GM23338 (cell line): ENCODE data around the gene EIF2AK3. TPM values are rescaled to one million over a fixed set of nuclear protein-coding genes. Genes with fewer than 3 reads are reported as not detected.

ENCODE experiments used
- ATAC-seq: fragments of 200-7000 bp; cut with Tn5 transposase; 3 replicates; pipeline ENCODE4 v1.9.1; 2020
- DNase-seq: peaks from one replicate; pipeline ENCODE4 v3.0.0-alpha.2; 2015; ENCODE audit warnings: low spot score
- H2AFZ ChIP-seq: fragments of 200-600 bp; sonication (generic); 2 replicates; pipeline ENCODE4 v1.8.0; 2016; ENCODE audit warnings: antibody characterized with exemption, mild to moderate bottlenecking, moderate library complexity
- H3F3A ChIP-seq: fragments of 200-600 bp; sonication (generic); replicated peaks from 2 replicates; pipeline ENCODE4 v1.8.0; 2017; ENCODE audit warnings: antibody characterized with exemption, mixed run types, low read depth
- H3K27ac ChIP-seq: fragments of 200-600 bp; sonication (generic); 2 replicates; pipeline ENCODE4 v1.6.1; 2016; ENCODE audit warnings: low read depth
- H3K27me3 ChIP-seq: fragments of 200-600 bp; sonication (generic); 2 replicates; pipeline ENCODE4 v1.8.0; 2016; ENCODE audit warnings: mild to moderate bottlenecking, mixed run types, moderate library complexity; ENCODE audit not compliant: insufficient read depth
- H3K36me3 ChIP-seq: fragments of 200-600 bp; sonication (generic); 2 replicates; pipeline ENCODE4 v1.8.0; 2016; ENCODE audit warnings: mild to moderate bottlenecking; ENCODE audit not compliant: insufficient read depth
- H3K4me1 ChIP-seq: fragments of 200-600 bp; sonication (generic); 2 replicates; pipeline ENCODE4 v1.8.0; 2016; ENCODE audit warnings: mild to moderate bottlenecking, moderate library complexity; ENCODE audit not compliant: insufficient read depth
- H3K4me2 ChIP-seq: fragments of 200-600 bp; sonication (generic); 2 replicates; pipeline ENCODE4 v1.7.1; 2017; ENCODE audit warnings: mixed run types
- H3K4me3 ChIP-seq: fragments of 200-600 bp; sonication (generic); 2 replicates; pipeline ENCODE4 v1.6.1; 2016; ENCODE audit warnings: mixed run types
- H3K79me2 ChIP-seq: fragments of 200-600 bp; sonication (generic); replicated peaks from 2 replicates; pipeline ENCODE4 v1.8.0; 2017; ENCODE audit warnings: mild to moderate bottlenecking; ENCODE audit not compliant: insufficient read depth
- H3K9me2 ChIP-seq: fragments of 200-600 bp; sonication (generic); 2 replicates; pipeline ENCODE4 v1.8.0; 2017; ENCODE audit not compliant: insufficient read depth
- H4K20me1 ChIP-seq: fragments of 200-600 bp; sonication (generic); replicated peaks from 2 replicates; pipeline ENCODE4 v1.8.0; 2017; ENCODE audit warnings: mild to moderate bottlenecking; ENCODE audit not compliant: insufficient read depth
- H3K27ac Mint-ChIP-seq: 2 replicates; pipeline ENCODE4 v1.8.0; 2020; ENCODE audit warnings: inconsistent platforms, mild to moderate bottlenecking, moderate library complexity, mixed read lengths
- H3K27me3 Mint-ChIP-seq: 3 replicates; pipeline ENCODE4 v1.8.0; 2022; ENCODE audit warnings: low read depth, mild to moderate bottlenecking, moderate library complexity, mixed read lengths, inconsistent platforms; ENCODE audit not compliant: insufficient read depth, poor library complexity
- H3K36me3 Mint-ChIP-seq: 3 replicates; pipeline ENCODE4 v1.8.0; 2021; ENCODE audit warnings: low read depth, mild to moderate bottlenecking, inconsistent platforms, moderate library complexity, mixed read lengths
- H3K4me1 Mint-ChIP-seq: 3 replicates; pipeline ENCODE4 v1.8.0; 2020; ENCODE audit warnings: mild to moderate bottlenecking, inconsistent platforms, mixed read lengths
- H3K4me3 Mint-ChIP-seq: 3 replicates; pipeline ENCODE4 v1.8.0; 2021; ENCODE audit warnings: moderate library complexity, mild to moderate bottlenecking, inconsistent platforms, mixed read lengths
- H3K9me3 Mint-ChIP-seq: 3 replicates; pipeline ENCODE4 v1.8.0; 2020; ENCODE audit warnings: moderate library complexity, mild to moderate bottlenecking, inconsistent platforms, mixed read lengths
- CREB1 ChIP-seq: fragments of 250-450 bp; sonication (Bioruptor Pico); IDR thresholded peaks from 2 replicates; pipeline ENCODE4 v1.5.0; 2020; ENCODE audit warnings: low read depth, mild to moderate bottlenecking, moderate library complexity
- EZH2 ChIP-seq: fragments of 200-600 bp; sonication (generic); IDR thresholded peaks from one replicate; pipeline ENCODE4 v1.8.0; 2017; ENCODE audit warnings: antibody characterized with exemption, mild to moderate bottlenecking, low read depth; ENCODE audit not compliant: unreplicated experiment
- EZH2phosphoT487 ChIP-seq: fragments of 200-600 bp; sonication (generic); IDR thresholded peaks from one replicate; pipeline ENCODE4 v1.8.1; 2018; ENCODE audit warnings: antibody characterized with exemption; ENCODE audit not compliant: unreplicated experiment
- NANOG ChIP-seq: IDR thresholded peaks from 2 replicates; pipeline ENCODE4 v1.6.1; 2016; ENCODE audit warnings: antibody characterized with exemption, borderline replicate concordance
- POLR2AphosphoS5 ChIP-seq: IDR thresholded peaks from 2 replicates; pipeline ENCODE4 v1.6.1; 2016; ENCODE audit warnings: antibody characterized with exemption, low read depth
- STAT1 ChIP-seq: IDR thresholded peaks from one replicate; pipeline ENCODE4 v1.6.1; 2016; ENCODE audit warnings: antibody characterized with exemption; ENCODE audit not compliant: unreplicated experiment
- ZNF114 ChIP-seq: fragments of 250-450 bp; sonication (Bioruptor Pico); IDR thresholded peaks from 2 replicates; pipeline ENCODE4 v1.5.0; 2020; ENCODE audit warnings: mild to moderate bottlenecking, moderate library complexity
- ZNF331 ChIP-seq: fragments of 250-450 bp; sonication (Bioruptor Pico); IDR thresholded peaks from 2 replicates; pipeline ENCODE4 v1.5.0; 2020; ENCODE audit warnings: low read depth, mild to moderate bottlenecking, moderate library complexity
- polyA plus RNA-seq: library from polyadenylated mRNA; unstranded; fragments of >200 nt; fragmentation: Nextera tagmentation; extraction: Ambion mirVana; gene quantifications from 2 replicates; pipeline ENCODE4 v1.2.1, GENCODE V29; 2016
- total RNA-seq: library from RNA; depleted of rRNA; stranded (reverse); fragments of >200 nt; shearing (Covaris generic); gene quantifications from 2 replicates; pipeline ENCODE4 v1.2.3, GENCODE V29; 2014
- TF ChIP-seq, protein P1 (sequence below), 2 experiments: fragments of 200-600 bp in 1 of 2; sonication (generic) in 1 of 2; conservative IDR thresholded peaks; 2 replicates each; pipeline versions ENCODE4 v1.5.1 to v1.6.1; 2016 to 2017; ENCODE audit warnings: antibody characterized with exemption in 2 of 2, low read depth in 2 of 2, mild to moderate bottlenecking in 2 of 2, moderate library complexity in 1 of 2
- TF ChIP-seq, protein P2 (sequence below): fragments of 250-450 bp; sonication (Bioruptor Pico); IDR thresholded peaks from 2 replicates; pipeline ENCODE4 v1.5.0; 2020; ENCODE audit warnings: mild to moderate bottlenecking, moderate library complexity

EIF2AK3 gene
- total and polyA plus RNA-seq, 2 experiments from 2014 or later: 5.9 to 24.2 TPM

DNA sequence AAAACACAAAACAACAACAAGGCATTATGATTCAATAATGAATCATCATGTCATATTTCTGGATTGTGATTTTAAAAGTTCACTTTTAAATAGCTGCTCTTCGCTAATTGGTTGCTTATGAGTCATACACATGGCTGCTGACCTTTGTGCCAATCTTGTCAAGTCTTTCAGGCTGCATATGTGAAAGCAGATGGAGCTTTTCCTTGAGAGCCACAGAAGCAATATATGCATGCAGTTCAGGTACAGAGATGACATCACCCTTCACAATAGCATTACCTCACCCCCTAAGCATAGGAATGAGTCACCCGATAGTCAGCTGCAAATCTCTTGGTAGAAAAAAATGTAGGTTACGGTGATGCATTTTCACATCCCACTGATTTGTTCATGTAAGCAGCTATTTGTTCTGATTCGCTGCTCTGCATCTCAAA is 27.2 kb downstream of the EIF2AK3 start:
- Histone ChIP-seq H3K9me2 (no peaks in the 10 kb centered on the region), H3K4me2 (no peak overlapping the region), H3K36me3 (no peaks in the 10 kb centered on the region), H3F3A (no peaks in the 10 kb centered on the region), H3K27ac (peak overlapping the region; percentile 22; the same call in 1 of the 2 replicates), H3K4me3 (no peak overlapping the region), H3K27me3 (no peaks in the 10 kb centered on the region), H3K4me1 (peaks cover 33% of the 10 kb centered on the region), H4K20me1 (no peaks in the 10 kb centered on the region), H2AFZ (no peak overlapping the region), H3K79me2 (peaks cover 34% of the 10 kb centered on the region)
- no peak for TF ChIP-seq EZH2phosphoT487
- TF ChIP-seq POLR2AphosphoS5: no peak
- TF ChIP-seq CREB1 (CRISPR knock-in tag): peak; percentile 68; the same call in 1 of the 2 replicates
- Mint-ChIP-seq H3K27ac (peak overlapping the region; percentile 66; the same call in 1 of the 2 replicates), H3K4me1 (peaks cover 41% of the 10 kb centered on the region), H3K4me3 (no peak overlapping the region), H3K27me3 (no peaks in the 10 kb centered on the region), H3K9me3 (no peaks in the 10 kb centered on the region), H3K36me3 (peaks cover 3% of the 10 kb centered on the region; the same call in 2 of the 3 replicates)
- ATAC-seq (peak; percentile 84), DNase-seq (peak; percentile 83)

DNA sequence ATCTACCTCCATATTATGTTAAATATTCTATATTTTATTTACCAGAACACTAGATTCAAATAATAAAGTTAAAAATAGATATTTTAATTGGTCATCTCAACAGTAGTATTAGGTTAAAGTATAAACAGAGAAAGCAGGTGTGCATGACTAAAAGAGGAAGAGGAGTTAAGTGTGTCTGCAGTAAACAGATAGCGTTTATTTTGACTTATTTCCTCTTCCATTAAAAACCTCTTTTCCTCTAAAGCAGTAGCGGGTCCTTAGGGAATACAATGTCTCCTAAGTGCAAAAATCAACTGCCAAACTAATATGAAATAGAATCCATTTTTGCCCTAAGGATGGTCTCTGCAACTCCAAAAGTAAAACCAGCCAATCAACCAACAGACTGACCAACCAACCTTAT is 27.7 kb downstream of the EIF2AK3 start:
- H3K36me3 ChIP-seq: no peaks in the 10 kb centered on the region
- H4K20me1 ChIP-seq: no peaks in the 10 kb centered on the region
- no peaks in the 10 kb centered on the region for H3K9me3 Mint-ChIP-seq
- ATAC-seq: no peak
- TF ChIP-seq EZH2: no peak
- TF ChIP-seq STAT1: no peak
- peaks cover 33% of the 10 kb centered on the region for H3K4me1 ChIP-seq
- H3K36me3 Mint-ChIP-seq: peaks cover 4% of the 10 kb centered on the region; the same call in 2 of the 3 replicates
- H3K4me3 ChIP-seq: no peak overlapping the region
- no peaks in the 10 kb centered on the region for H3K27me3 Mint-ChIP-seq
- no peak overlapping the region for H2AFZ ChIP-seq
- no peaks in the 10 kb centered on the region for H3F3A ChIP-seq
- no peak overlapping the region for H3K4me3 Mint-ChIP-seq
- H3K9me2 ChIP-seq: no peaks in the 10 kb centered on the region
- H3K4me2 ChIP-seq: no peak overlapping the region
- H3K79me2 ChIP-seq: peaks cover 30% of the 10 kb centered on the region
- H3K4me1 Mint-ChIP-seq: peaks cover 41% of the 10 kb centered on the region
- H3K27ac Mint-ChIP-seq: no peak overlapping the region
- peak overlapping the region; percentile 22; the same call in 1 of the 2 replicates for H3K27ac ChIP-seq
- H3K27me3 ChIP-seq: no peaks in the 10 kb centered on the region
- DNase-seq: no peak

DNA sequence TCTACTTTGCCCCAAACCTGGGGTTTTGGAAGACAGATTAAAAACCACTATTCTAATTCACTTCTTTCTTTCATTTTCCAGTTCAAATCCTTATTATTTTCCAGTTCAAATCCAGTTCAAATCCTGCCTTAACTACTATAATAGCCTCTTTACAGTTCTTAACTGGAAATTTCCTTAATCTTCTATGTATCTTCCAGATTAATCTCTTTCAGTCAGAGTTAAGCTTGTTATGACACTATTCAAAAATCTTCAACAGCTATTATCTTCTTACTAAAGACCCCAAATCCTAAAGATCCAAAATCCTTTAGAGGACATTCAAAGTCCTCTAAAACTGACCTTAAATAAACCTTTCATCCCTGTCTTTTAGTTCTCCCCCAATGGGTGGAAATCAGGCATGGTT is 30.1 kb downstream of the EIF2AK3 start:
- Mint-ChIP-seq H3K4me3 (no peak overlapping the region), H3K27ac (no peak overlapping the region)
- TF ChIP-seq ZNF331: no peak
- TF ChIP-seq NANOG: no peak
- TF ChIP-seq, protein P1, sequence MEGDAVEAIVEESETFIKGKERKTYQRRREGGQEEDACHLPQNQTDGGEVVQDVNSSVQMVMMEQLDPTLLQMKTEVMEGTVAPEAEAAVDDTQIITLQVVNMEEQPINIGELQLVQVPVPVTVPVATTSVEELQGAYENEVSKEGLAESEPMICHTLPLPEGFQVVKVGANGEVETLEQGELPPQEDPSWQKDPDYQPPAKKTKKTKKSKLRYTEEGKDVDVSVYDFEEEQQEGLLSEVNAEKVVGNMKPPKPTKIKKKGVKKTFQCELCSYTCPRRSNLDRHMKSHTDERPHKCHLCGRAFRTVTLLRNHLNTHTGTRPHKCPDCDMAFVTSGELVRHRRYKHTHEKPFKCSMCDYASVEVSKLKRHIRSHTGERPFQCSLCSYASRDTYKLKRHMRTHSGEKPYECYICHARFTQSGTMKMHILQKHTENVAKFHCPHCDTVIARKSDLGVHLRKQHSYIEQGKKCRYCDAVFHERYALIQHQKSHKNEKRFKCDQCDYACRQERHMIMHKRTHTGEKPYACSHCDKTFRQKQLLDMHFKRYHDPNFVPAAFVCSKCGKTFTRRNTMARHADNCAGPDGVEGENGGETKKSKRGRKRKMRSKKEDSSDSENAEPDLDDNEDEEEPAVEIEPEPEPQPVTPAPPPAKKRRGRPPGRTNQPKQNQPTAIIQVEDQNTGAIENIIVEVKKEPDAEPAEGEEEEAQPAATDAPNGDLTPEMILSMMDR (conservative IDR thresholded peaks at IDR 0.05; ENCODE audit: low read depth in 2 of 2): no peak
- no peak for TF ChIP-seq ZNF114
- TF ChIP-seq, protein P2, sequence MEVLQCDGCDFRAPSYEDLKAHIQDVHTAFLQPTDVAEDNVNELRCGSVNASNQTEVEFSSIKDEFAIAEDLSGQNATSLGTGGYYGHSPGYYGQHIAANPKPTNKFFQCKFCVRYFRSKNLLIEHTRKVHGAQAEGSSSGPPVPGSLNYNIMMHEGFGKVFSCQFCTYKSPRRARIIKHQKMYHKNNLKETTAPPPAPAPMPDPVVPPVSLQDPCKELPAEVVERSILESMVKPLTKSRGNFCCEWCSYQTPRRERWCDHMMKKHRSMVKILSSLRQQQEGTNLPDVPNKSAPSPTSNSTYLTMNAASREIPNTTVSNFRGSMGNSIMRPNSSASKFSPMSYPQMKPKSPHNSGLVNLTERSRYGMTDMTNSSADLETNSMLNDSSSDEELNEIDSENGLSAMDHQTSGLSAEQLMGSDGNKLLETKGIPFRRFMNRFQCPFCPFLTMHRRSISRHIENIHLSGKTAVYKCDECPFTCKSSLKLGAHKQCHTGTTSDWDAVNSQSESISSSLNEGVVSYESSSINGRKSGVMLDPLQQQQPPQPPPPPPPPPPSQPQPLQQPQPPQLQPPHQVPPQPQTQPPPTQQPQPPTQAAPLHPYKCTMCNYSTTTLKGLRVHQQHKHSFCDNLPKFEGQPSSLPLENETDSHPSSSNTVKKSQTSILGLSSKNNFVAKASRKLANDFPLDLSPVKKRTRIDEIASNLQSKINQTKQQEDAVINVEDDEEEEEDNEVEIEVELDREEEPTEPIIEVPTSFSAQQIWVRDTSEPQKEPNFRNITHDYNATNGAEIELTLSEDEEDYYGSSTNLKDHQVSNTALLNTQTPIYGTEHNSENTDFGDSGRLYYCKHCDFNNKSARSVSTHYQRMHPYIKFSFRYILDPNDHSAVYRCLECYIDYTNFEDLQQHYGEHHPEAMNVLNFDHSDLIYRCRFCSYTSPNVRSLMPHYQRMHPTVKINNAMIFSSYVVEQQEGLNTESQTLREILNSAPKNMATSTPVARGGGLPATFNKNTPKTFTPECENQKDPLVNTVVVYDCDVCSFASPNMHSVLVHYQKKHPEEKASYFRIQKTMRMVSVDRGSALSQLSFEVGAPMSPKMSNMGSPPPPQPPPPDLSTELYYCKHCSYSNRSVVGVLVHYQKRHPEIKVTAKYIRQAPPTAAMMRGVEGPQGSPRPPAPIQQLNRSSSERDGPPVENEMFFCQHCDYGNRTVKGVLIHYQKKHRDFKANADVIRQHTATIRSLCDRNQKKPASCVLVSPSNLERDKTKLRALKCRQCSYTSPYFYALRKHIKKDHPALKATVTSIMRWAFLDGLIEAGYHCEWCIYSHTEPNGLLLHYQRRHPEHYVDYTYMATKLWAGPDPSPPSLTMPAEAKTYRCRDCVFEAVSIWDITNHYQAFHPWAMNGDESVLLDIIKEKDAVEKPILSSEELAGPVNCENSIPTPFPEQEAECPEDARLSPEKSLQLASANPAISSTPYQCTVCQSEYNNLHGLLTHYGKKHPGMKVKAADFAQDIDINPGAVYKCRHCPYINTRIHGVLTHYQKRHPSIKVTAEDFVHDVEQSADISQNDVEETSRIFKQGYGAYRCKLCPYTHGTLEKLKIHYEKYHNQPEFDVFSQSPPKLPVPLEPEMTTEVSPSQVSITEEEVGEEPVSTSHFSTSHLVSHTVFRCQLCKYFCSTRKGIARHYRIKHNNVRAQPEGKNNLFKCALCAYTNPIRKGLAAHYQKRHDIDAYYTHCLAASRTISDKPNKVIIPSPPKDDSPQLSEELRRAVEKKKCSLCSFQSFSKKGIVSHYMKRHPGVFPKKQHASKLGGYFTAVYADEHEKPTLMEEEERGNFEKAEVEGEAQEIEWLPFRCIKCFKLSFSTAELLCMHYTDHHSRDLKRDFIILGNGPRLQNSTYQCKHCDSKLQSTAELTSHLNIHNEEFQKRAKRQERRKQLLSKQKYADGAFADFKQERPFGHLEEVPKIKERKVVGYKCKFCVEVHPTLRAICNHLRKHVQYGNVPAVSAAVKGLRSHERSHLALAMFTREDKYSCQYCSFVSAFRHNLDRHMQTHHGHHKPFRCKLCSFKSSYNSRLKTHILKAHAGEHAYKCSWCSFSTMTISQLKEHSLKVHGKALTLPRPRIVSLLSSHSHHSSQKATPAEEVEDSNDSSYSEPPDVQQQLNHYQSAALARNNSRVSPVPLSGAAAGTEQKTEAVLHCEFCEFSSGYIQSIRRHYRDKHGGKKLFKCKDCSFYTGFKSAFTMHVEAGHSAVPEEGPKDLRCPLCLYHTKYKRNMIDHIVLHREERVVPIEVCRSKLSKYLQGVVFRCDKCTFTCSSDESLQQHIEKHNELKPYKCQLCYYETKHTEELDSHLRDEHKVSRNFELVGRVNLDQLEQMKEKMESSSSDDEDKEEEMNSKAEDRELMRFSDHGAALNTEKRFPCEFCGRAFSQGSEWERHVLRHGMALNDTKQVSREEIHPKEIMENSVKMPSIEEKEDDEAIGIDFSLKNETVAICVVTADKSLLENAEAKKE (CRISPR knock-in tag): no peak
- TF ChIP-seq POLR2AphosphoS5: no peak

More for the DNA sequence above, 30.1 kb downstream of the EIF2AK3 start:
- H3K36me3 ChIP-seq: no peaks in the 10 kb centered on the region; the same call in 1 of the 2 replicates
- H3F3A ChIP-seq: no peaks in the 10 kb centered on the region
- no peaks in the 10 kb centered on the region for H3K27me3 ChIP-seq
- H3K4me2 ChIP-seq: no peak overlapping the region
- peaks cover 22% of the 10 kb centered on the region for H3K4me1 Mint-ChIP-seq
- no peaks in the 10 kb centered on the region for H3K9me2 ChIP-seq
- peaks cover 19% of the 10 kb centered on the region for H3K79me2 ChIP-seq
- no peaks in the 10 kb centered on the region for H4K20me1 ChIP-seq
- H3K9me3 Mint-ChIP-seq: no peaks in the 10 kb centered on the region
- H3K4me1 ChIP-seq: peaks cover 17% of the 10 kb centered on the region
- no peak for ATAC-seq
- H3K27me3 Mint-ChIP-seq: no peaks in the 10 kb centered on the region
- no peak overlapping the region for H2AFZ ChIP-seq
- H3K4me3 ChIP-seq: no peak overlapping the region
- DNase-seq: no peak
- H3K27ac ChIP-seq: no peak overlapping the region
- H3K36me3 Mint-ChIP-seq: peaks cover 16% of the 10 kb centered on the region; the same call in 2 of the 3 replicates
